ENCODE results near the gene SLC22A23.

Gene SLC22A23

DNA sequence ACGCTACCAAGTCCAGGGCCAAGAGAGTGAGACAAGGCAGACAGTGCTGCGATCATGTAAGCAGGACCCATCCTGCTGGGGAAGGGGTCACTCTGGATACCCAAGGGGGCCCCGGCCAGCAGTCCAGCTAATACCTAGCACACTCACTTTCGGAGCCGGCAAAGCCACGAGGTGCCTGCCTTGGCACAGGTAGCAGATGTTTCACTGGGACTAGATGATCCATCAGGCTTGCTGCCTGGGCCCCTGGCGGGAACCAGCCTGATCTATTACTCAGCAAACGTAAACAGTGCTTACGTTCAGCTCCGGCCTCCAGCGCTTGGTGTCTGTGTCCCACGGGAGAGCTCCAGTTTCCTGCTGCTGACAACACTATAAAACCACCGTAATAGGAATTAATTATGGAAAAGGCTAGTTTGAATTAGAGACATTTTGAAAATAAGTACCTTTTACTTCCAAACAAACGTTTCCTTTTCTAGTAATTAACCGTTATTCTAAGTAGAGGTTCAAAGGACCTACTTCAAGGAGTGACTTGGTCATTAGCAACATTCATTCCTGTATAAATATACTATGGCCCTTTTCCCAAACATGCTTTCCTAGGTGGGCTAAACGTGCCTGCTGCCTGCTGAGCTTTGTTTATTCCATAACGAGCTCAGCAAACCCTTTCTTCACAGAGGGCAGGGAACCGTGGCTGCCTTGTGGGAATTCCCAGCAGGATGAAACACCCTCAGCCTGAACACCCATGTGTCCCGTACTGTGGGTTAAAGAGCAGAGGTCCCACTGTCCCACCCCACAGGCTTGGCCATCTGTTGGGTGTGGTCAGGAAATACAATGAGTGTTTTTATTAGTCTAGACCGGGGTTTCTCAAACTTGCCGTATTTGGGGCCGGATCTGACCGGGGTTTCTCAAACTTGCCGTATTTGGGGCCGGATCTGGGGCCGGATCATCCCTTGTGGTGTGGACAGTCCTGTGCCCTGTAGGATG lies 18.4 kb downstream of the SLC22A23 start:
- Histone ChIP-seq H3K4me3 (ENCODE audit: low read depth, low read length) (no peak overlapping the region), H3K9me3 (ENCODE audit: control insufficient read depth, insufficient read depth, low read length) (no peaks in the 10 kb centered on the region), H3K36me3 (ENCODE audit: control insufficient read depth, insufficient read depth, low read length) (no peaks in the 10 kb centered on the region), H3K9ac (ENCODE audit: low read depth, low read length) (no peak overlapping the region), H3K27me3 (ENCODE audit: control insufficient read depth, insufficient read depth, low read length) (no peaks in the 10 kb centered on the region), H3K4me1 (ENCODE audit: control insufficient read depth, insufficient read depth, low read length) (no peaks in the 10 kb centered on the region)

DNA sequence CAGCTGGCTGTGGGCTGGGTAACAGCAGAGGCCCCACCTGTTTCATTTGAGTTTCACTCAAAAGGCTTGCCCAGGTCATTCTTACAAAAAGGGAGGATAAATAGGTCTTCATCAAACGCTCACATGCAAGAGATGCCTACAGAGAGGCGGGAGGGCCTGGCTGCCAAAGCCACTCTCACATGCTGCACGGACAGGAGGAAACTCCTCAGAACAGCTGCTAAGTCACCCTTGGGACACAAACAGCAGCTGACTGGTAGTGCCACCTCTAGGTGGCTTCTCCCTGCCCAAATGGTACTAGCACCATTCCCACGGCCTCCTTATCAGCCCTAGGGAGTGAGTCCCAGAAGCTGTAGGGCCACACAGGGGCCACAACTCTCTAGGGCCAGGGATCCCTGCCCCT lies 23.8 kb downstream of the SLC22A23 start:
- Histone ChIP-seq H3K27me3 (ENCODE audit: control insufficient read depth, insufficient read depth, low read length) (no peaks in the 10 kb centered on the region), H3K36me3 (ENCODE audit: control insufficient read depth, insufficient read depth, low read length) (no peaks in the 10 kb centered on the region), H3K4me3 (ENCODE audit: low read depth, low read length) (no peak overlapping the region), H3K9me3 (ENCODE audit: control insufficient read depth, insufficient read depth, low read length) (no peaks in the 10 kb centered on the region), H3K9ac (ENCODE audit: low read depth, low read length) (no peak overlapping the region), H3K4me1 (ENCODE audit: control insufficient read depth, insufficient read depth, low read length) (no peaks in the 10 kb centered on the region)

DNA sequence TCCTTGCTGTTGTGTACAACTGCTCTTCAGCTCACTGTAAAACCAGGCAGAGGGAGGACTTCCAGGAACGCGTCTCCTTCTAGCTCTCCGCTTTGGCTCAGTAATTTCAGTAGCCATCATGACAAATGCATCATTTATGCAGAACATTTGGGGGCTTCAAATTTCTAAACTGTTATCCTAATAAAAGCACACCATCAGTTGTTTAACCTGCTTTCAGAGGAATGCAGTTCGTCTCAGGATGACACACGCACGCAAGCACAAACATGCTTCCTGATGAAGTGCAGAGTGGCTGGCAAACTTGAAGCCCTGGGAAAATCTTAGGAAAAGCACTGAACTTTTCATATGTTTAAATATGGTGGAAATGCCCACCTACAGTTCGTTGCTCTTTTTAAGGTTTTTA lies 24.4 kb downstream of the SLC22A23 start:
- Histone ChIP-seq H3K4me3 (ENCODE audit: low read depth, low read length) (no peak overlapping the region), H3K9ac (ENCODE audit: low read depth, low read length) (no peak overlapping the region), H3K4me1 (ENCODE audit: control insufficient read depth, insufficient read depth, low read length) (no peaks in the 10 kb centered on the region), H3K9me3 (ENCODE audit: control insufficient read depth, insufficient read depth, low read length) (no peaks in the 10 kb centered on the region), H3K27me3 (ENCODE audit: control insufficient read depth, insufficient read depth, low read length) (no peaks in the 10 kb centered on the region), H3K36me3 (ENCODE audit: control insufficient read depth, insufficient read depth, low read length) (no peaks in the 10 kb centered on the region)

DNA sequence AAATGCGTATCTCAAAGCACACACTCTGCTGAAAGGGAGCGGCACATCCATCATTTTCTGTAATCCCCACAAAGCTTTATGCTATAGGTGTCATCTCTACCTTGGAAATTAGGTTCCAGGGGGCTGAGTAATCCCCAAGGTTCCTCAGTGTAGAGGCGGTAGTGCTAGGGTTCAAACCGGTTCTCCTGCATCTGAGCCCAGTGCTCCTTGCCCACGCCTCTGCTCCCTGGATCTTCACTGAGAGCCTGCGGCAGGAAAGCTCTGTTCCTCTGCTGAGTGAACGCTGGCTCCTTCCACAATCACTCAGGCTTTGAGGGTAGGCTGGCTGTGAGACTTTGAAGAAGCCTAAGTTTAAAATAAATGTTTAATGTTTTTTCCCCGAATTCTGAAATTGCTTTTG lies 24.9 kb downstream of the SLC22A23 start:
- Histone ChIP-seq H3K27me3 (ENCODE audit: control insufficient read depth, insufficient read depth, low read length) (no peaks in the 10 kb centered on the region), H3K36me3 (ENCODE audit: control insufficient read depth, insufficient read depth, low read length) (no peaks in the 10 kb centered on the region), H3K4me1 (ENCODE audit: control insufficient read depth, insufficient read depth, low read length) (no peaks in the 10 kb centered on the region), H3K9me3 (ENCODE audit: control insufficient read depth, insufficient read depth, low read length) (no peaks in the 10 kb centered on the region), H3K9ac (ENCODE audit: low read depth, low read length) (no peak overlapping the region), H3K4me3 (ENCODE audit: low read depth, low read length) (no peak overlapping the region)

DNA sequence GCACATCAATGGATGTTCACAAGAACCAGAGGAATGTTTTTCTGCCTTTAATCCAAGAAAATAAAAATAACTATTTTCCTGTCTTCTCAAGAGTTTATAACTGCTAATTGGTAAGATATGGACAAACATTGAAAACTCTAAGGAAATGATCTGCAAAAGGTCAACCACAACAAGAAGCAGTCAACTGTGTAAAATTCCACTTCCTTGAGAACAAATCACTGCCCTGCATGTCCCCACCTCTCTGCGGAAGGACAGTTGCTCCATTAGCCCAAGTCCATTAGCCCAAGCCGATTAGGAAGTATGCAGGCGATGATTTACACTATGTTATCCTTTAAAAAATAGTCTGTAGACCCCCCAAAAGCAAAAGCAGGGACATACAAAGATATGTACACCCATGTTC lies 27.6 kb downstream of the SLC22A23 start:
- peaks cover 10% of the 10 kb centered on the region for H3K4me1 ChIP-seq (ENCODE audit: control insufficient read depth, insufficient read depth, low read length)
- H3K9ac ChIP-seq (ENCODE audit: low read depth, low read length): no peak overlapping the region
- H3K4me3 ChIP-seq (ENCODE audit: low read depth, low read length): no peak overlapping the region
- H3K36me3 ChIP-seq (ENCODE audit: control insufficient read depth, insufficient read depth, low read length): no peaks in the 10 kb centered on the region
- no peaks in the 10 kb centered on the region for H3K9me3 ChIP-seq (ENCODE audit: control insufficient read depth, insufficient read depth, low read length)
- no peaks in the 10 kb centered on the region for H3K27me3 ChIP-seq (ENCODE audit: control insufficient read depth, insufficient read depth, low read length)

DNA sequence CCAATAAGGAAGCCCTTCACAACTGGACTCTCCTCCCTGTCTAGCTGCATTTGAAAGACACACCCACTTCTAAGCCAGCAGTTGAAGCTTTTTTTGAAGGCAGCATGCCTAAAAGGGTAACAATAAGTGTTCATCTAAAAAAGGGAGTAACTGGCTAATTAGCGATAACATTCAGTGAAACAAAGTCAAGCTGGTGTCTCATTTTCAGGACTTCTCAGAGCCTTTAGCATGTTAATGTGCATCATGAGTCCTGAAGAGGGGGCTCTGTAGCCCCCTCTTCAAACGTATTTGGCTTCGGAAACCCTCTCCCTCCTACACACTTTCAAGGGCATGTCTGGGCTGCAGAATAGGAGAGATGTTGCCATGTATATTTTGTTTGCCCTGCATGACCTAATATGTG lies 28.1 kb downstream of the SLC22A23 start:
- H3K9ac ChIP-seq (ENCODE audit: low read depth, low read length): no peak overlapping the region
- H3K4me3 ChIP-seq (ENCODE audit: low read depth, low read length): no peak overlapping the region
- peaks cover 15% of the 10 kb centered on the region for H3K4me1 ChIP-seq (ENCODE audit: control insufficient read depth, insufficient read depth, low read length)
- H3K9me3 ChIP-seq (ENCODE audit: control insufficient read depth, insufficient read depth, low read length): no peaks in the 10 kb centered on the region
- no peaks in the 10 kb centered on the region for H3K27me3 ChIP-seq (ENCODE audit: control insufficient read depth, insufficient read depth, low read length)
- H3K36me3 ChIP-seq (ENCODE audit: control insufficient read depth, insufficient read depth, low read length): no peaks in the 10 kb centered on the region

DNA sequence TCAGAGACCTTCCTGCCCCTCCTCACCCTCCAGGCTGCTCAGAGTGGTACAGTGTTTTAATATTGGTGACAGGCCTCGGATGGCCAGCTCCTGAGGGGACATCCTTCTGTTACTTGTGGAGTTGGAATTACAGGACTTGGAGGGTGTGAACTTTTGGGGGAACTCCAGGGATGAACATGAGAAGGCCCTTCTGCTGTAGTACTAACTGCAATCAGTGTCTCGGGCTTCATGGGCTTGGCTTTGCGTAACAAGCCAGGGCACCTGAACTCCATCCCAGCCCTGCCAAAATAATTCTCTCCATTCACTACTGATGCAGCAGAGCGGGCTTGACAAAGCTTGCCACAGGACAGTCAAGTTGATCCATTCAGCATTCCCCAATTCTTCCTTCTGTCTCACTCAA lies 28.6 kb downstream of the SLC22A23 start:
- H3K27me3 ChIP-seq (ENCODE audit: control insufficient read depth, insufficient read depth, low read length): no peaks in the 10 kb centered on the region
- H3K4me3 ChIP-seq (ENCODE audit: low read depth, low read length): no peak overlapping the region
- H3K36me3 ChIP-seq (ENCODE audit: control insufficient read depth, insufficient read depth, low read length): no peaks in the 10 kb centered on the region
- no peak overlapping the region for H3K9ac ChIP-seq (ENCODE audit: low read depth, low read length)
- peaks cover 15% of the 10 kb centered on the region for H3K4me1 ChIP-seq (ENCODE audit: control insufficient read depth, insufficient read depth, low read length)
- no peaks in the 10 kb centered on the region for H3K9me3 ChIP-seq (ENCODE audit: control insufficient read depth, insufficient read depth, low read length)

DNA sequence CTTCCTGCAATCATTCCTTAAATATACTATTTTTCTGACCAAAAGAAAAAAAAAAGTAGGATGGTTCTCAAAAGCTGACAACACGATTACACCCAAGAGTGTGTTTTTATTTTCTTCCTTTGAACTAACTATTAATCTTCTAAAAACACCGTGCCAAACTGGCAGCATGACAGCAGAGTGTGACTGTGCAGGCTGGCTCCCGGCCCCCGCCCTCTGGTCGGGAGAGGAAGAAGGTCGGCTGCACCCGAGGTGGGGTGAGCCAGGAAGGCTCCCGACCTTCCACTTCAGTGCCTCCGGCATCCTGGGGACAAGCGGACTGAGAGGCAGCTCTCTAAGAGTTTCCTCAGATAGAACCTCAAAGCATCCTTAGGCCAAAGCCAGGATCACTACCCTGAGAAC lies 29.2 kb downstream of the SLC22A23 start:
- Histone ChIP-seq H3K4me3 (ENCODE audit: low read depth, low read length) (no peak overlapping the region), H3K4me1 (ENCODE audit: control insufficient read depth, insufficient read depth, low read length) (peaks cover 20% of the 10 kb centered on the region), H3K9me3 (ENCODE audit: control insufficient read depth, insufficient read depth, low read length) (no peaks in the 10 kb centered on the region), H3K27me3 (ENCODE audit: control insufficient read depth, insufficient read depth, low read length) (no peaks in the 10 kb centered on the region), H3K36me3 (ENCODE audit: control insufficient read depth, insufficient read depth, low read length) (no peaks in the 10 kb centered on the region), H3K9ac (ENCODE audit: low read depth, low read length) (no peak overlapping the region)

DNA sequence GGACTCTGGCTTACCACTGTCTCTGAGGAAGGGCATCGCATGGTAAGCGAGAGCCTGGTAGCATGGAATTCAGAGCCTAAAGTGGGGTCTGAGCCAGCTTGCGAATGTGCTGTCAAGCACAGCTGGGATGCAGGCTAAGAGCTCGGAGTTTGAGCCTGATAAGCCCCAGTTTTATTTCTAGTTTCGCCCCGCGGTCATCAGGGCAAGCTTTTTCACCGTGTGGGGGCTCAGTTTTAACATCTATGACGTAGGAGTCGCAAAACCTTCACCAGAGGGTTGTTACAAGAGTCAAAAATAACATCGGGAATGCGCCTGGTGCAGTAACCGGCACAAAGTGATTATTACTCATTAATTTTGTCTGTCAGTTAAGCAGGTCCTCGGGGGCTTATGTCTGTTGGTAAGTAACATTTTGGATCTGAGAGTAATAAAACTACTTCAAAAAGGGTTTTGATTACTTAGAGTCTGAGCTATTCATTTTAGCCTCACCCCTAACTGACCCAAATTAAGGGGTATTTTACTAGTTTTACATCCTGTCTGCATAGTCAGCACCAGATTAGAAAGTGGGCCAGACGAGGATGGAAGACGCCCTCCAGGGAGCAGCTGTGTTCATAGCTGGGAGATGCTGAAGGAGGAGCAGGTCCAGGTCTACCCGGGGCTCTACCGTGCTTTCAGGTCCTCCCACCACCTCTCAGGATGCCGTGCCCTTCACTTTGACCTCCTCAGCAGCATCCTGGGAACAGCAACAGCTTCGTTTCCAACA lies 29.7 kb downstream of the SLC22A23 start:
- no peak overlapping the region for H3K4me3 ChIP-seq (ENCODE audit: low read depth, low read length)
- H3K27me3 ChIP-seq (ENCODE audit: control insufficient read depth, insufficient read depth, low read length): no peaks in the 10 kb centered on the region
- no peak overlapping the region for H3K9ac ChIP-seq (ENCODE audit: low read depth, low read length)
- H3K36me3 ChIP-seq (ENCODE audit: control insufficient read depth, insufficient read depth, low read length): no peaks in the 10 kb centered on the region
- H3K4me1 ChIP-seq (ENCODE audit: control insufficient read depth, insufficient read depth, low read length): peaks cover 25% of the 10 kb centered on the region
- H3K9me3 ChIP-seq (ENCODE audit: control insufficient read depth, insufficient read depth, low read length): no peaks in the 10 kb centered on the region

DNA sequence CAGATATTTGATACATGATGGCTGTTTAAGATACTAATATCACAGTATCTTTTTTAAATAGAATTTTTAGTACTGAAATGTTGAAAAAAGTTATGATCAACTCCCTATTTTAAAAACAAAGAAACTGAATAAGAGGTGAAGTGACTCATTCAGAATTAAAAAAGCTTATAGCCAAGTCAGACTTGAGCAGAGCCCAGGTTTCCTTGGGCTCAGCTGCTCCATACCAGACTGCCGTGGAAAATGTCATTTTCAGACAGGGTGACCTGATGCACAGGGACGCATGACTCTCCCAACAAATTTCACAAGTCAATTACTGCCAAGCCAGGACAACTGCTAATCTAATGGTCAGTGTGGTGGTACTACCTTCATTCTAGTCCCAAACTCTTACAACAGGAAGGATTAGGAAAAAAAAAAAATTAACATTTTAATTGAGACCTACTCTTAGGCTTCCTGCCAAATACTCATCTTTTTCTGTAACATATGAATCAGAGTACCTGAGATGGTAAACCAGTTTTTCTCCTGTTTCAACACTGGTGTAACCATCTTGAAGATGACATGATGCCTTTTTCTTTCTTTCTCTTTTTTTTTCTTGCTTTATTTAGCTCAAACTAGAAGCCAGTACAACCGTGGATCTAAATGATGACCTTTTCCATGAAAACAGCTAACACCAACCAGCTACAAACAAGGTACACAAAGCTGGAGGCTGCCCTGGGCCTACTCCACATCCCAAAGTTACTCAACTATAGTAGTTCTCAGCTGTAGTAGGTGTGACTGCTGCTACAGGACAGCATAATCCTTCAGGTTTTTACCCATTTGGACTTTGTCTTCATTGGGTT lies 30.5 kb downstream of the SLC22A23 start:
- Histone ChIP-seq H3K36me3 (ENCODE audit: control insufficient read depth, insufficient read depth, low read length) (no peaks in the 10 kb centered on the region), H3K4me3 (ENCODE audit: low read depth, low read length) (no peak overlapping the region), H3K9me3 (ENCODE audit: control insufficient read depth, insufficient read depth, low read length) (no peaks in the 10 kb centered on the region), H3K9ac (ENCODE audit: low read depth, low read length) (no peak overlapping the region), H3K4me1 (ENCODE audit: control insufficient read depth, insufficient read depth, low read length) (peaks cover 30% of the 10 kb centered on the region), H3K27me3 (ENCODE audit: control insufficient read depth, insufficient read depth, low read length) (no peaks in the 10 kb centered on the region)

DNA sequence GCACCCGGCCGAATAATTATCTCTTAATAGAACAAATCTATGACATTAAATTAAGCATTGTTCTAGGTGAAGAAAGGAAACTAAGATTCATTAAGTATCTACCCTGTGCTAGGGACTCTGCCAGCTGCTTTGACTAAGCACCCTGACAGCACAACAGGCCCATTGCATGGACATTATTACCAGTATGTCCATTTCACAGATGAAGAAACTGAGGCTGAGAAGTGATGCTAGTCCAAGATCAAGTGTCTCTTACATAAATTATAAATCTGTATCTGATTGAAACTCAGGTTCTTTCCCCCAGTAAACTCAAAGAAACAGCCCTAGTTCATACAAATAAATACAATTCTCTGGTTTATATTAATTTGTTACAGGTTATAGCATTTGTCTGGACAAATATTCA lies 31.3 kb downstream of the SLC22A23 start:
- Histone ChIP-seq H3K4me1 (ENCODE audit: control insufficient read depth, insufficient read depth, low read length) (peaks cover 30% of the 10 kb centered on the region), H3K9me3 (ENCODE audit: control insufficient read depth, insufficient read depth, low read length) (no peaks in the 10 kb centered on the region), H3K9ac (ENCODE audit: low read depth, low read length) (no peak overlapping the region), H3K27me3 (ENCODE audit: control insufficient read depth, insufficient read depth, low read length) (no peaks in the 10 kb centered on the region), H3K4me3 (ENCODE audit: low read depth, low read length) (no peak overlapping the region), H3K36me3 (ENCODE audit: control insufficient read depth, insufficient read depth, low read length) (no peaks in the 10 kb centered on the region)
